HG03558 (cell line): ENCODE results near the gene CD109.
"Not testable (repeated sequence)": the region's sequence is repeated elsewhere in the genome, so short reads cannot be mapped to it uniquely, and the experiment has no call there.

Source experiments
- ATAC-seq: cut with Tn5 transposase; IDR thresholded peaks from one replicate; pipeline ENCODE4 v1.9.1; 2021; ENCODE audit warnings: moderate number of reproducible peaks; ENCODE audit not compliant: unreplicated experiment; ENCODE audit errors: extremely low read depth

The CD109 gene

DNA sequence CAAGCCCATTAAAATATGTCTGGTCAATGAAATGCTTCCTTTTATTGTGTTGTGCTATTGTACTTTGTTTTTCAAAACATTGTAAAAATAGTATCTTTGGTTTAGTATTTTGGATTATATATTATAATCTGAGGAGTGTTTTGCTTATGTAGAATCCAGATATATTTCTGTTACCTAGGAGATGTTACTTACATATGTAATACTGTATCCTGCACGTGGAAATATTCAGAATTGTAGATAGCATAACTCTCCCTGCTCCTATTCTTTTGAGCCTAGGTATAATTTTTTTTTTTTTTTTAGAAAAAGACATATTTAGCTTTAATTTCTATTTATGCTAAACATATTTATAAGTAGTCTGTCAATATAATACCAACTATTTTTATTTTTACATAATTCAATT lies 130.6 kb downstream of the CD109 start:
- no peak for ATAC-seq

DNA sequence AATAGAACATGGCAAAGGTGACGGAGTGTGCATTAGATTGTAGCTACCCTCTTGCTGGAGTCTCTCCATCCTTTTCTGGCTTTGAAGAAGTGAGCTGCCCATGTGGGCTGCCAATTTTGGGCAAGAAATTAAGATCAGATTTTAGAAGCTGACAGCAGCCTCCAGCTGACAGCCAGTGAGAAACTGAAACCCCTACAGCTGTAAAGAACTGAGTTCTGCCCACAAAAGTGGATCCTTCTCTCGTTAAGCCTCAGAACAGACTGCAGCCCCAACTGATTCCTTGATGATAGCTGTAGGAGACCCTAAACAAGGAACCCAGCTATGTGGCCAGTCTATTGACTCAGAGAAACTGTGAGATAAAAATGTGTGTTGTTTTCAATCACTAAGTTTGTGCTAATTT lies 134.1 kb downstream of the CD109 start:
- ATAC-seq: no peak

DNA sequence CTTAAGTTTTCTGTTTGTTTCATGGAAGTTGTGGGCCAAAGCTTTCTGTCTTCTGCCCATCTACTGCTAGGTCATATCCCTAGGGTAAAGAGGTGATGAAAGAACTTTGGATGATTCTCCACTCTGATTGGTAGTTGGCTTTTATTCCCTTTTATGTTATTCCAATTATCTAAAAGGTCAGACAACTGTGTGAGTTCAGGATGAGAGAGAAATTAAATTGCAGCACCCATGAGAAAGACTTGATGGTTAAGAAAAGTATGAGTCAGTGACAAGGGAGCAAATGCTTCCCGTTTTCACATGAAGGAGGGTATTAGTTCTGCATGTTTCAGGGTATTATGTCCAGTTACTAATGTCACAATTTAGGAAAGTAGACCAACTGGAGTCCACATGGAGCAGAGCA lies 136.3 kb downstream of the CD109 start:
- ATAC-seq: no peak

DNA sequence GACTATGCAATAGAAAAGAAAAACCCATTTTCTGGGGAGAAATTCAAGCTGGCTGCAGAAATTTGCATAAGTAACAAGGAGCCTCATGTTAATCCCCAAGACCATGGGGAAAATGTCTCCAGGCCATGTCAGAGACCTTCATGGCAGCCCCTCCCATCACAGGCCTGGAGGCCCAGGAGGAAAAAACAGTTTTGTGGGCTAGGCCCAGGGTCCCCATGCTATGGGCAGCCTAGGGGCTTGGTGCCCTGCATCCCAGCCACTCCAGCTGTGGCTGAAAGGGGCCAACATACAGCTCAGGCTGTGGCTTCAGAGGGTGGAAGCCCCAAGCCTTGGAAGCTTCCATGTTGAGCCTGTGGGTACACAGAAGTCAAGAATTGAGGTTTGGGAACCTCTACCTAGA lies 148.7 kb downstream of the CD109 start:
- not testable (repeated sequence) for ATAC-seq

DNA sequence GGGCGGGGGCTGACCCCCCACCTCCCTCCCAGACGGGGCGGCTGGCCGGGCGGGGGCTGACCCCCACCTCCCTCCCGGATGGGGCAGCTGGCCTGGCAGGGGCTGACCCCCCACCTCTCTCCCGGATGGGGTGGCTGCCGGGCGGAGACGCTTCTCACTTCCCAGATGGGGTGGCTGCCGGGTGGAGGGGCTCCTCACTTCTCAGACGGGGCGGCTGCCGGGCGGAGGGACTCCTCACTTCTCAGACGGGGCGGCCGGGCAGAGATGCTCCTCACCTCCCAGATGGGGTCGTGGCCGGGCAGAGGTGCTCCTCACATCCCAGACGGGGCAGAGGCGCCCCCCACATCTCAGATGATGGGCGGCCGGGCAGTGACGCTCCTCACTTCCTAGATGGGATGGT lies 155.0 kb downstream of the CD109 start:
- ATAC-seq: not testable (repeated sequence)

DNA sequence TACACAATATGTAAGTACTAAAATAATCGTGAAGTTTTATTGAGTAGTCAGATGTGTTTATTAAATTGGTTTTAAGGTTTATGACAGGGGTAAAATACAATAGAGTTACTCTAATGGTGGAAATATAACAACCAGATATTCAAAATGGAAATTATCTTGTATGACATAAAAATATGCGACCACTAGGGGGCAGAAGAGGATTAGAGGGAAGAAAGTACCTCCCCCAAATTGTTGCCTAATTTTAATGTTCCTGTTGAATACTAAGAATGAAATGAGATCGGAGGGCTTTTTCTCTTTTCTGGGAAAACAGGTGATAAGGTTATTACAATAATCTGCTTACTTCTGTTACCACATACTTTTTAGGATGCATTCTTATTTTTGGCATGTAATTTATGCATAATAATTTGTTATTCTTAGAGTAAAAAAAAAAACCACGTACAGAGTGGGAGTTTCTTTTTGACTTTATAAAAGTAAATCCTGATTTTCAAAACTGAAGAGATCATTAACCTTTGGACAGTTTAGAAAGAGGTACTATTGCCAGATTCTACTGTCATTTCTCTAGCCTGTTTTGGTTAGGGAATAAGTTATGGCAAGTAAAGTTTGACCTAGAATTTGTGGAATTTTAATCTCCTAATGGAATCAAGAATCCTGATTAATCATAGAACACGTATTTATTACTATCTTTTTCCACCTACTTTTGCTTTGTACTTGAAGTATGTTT lies 159.2 kb downstream of the CD109 start:
- no peak for ATAC-seq

DNA sequence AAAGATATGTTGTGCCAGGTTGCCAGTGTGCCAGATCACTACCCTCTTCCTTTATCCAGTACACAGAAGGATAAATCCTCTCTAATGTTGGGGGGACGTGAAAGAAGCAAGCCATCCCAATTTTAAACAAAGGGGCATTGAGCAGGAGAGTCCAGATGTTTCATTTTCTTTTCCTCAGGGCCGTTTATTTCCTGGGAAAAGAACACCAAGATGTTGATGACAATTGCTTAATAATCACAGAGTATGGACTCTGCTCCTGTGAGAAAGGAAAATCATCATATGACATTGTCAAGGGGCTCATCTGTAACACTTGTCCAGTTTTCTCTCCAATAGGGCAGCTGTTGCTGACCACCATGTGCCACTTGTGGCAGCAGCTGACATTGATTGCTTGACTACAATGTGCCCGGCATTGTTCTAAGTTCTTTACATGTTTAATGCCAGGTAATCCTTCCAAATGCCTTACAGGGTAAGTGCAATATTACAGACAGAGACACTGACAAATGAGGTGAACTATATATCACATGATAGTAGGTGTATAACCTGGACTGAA lies 161.4 kb downstream of the CD109 start:
- no peak for ATAC-seq

DNA sequence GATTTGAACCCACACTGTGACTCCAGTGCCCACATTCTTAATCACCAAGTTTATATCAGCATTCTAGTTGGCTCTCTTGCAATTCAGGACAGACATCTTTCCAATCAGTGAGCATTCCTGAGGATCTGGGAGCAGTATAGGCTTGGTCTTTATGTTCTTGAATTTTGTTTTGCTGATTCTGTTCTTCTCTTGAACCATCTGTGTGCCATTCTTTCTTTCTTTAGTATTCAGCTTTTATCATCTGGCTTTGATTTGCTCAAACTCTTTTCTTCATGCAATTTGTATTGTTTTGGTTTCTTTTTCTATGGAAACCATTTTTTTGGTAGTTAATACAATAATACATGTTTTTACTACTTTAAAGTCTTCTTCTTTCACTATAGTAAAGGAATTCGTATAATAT lies 162.4 kb downstream of the CD109 start:
- no peak for ATAC-seq

DNA sequence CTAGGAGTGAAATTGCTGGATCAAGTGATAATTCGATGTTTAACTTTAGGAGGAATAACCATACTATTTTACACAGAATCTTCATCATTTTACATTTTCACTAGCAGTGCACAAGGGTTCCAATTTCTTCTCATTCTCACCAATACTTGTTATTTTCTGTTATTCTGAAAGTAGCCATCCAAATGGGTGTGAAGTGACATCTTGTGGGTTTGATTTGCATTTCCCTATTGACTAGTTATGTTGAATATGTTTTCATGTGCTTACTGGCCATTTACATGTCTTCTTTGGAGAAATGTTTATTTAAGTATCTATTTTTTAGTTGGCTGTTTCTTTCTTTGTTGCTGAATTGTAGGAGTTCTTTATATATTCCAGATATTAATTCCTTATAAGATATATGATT lies 164.3 kb downstream of the CD109 start:
- no peak for ATAC-seq

DNA sequence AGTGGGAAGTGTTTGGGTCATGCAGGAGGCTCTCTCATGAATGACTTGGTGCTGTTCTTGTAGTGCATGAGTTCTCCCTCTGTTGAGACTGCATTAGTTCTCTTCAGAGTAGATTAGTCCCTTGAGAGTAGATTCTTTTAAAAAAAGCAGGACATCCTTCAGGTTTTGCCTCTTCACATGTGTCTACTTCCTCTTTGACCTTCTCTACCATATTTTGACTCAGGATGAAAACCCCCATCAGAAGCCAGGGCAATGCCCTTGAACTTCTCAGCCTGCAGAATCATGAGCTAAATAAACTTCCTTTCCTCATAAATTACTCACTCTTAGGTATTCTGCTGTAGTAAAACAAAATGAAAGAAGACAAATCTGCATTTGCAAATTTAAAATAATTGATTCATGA lies 170.3 kb downstream of the CD109 start:
- no peak for ATAC-seq

DNA sequence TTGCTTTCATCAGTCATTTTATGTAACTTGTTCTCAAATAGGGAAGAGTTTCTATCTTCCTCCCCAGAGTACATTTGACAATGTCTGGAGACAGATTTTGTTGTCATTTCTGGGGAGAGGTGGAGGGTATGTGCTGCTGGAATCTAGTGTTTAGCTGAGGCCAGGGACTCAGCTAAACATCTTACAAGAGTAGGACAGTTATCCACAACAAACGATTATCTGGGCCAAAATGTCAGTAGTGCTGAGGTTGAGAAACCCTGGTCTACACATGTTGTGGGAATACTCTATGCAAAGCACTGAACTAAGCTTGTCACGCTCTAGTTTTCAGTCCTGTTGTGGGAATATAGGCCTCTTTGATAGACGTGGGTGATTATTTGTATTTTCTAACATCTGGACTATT lies 171.4 kb downstream of the CD109 start:
- no peak for ATAC-seq

DNA sequence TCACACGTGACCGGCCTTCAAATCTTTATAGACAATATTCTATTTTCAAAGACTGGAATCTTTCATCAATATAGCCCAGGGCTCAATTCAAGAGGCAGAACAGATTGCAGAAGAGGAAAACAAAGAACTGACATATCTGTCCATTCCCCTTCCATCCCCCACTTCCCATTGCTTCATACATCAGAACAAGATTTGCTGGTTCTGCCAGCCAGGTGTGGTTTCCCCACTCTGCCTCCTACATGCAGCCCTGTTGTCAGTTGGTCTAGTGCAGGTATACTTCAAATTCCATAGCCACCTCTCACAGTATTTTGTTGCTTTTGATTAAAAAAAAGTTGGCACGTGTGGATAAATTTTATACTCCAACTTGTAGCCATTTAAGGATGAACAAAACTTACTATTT lies 174.9 kb downstream of the CD109 start:
- ATAC-seq: no peak

DNA sequence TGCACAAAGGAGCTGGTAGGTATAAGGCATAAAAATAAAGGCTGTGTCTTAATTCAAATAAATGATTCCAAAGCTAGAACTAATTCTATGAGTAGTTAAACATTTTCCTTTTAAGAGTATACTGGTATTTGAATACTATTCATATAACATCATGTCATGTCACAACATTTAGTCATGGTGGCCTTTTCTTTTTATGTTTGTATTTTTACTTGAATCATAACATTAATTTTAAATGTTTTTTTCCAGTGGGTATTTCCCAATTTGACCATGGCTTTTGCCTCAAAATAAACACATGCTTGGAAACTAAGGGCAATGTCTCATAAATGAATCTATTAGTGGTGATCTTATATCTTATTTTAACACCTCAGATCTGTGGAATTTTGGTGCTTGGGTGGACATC lies 177.1 kb downstream of the CD109 start:
- no peak for ATAC-seq
